Stimulated activated CD4-positive, alpha-beta T cell treated with anti-CD3 and anti-CD28 coated beads, Interleukin-1b, Interleukin-23, amount 100 ng/mL, for 4 hours (primary cell): Measurements from ENCODE around the gene IPO13.

Experiments
- DNase-seq, 2 donors: peaks; one replicate each; pipeline ENCODE4 v3.0.0-alpha.2; 2020; ENCODE audit warnings: low read depth in 2 of 2

The IPO13 gene

GRCh38 chr1:43931711-43932660 lies 14.8 kb upstream of the IPO13 start:
- no peak for DNase-seq

GRCh38 chr1:43932786-43933385 lies 13.9 kb upstream of the IPO13 start:
- DNase-seq: no peak

GRCh38 chr1:43933386-43934100 lies 13.2 kb upstream of the IPO13 start, which contains the start of gene ARTN:
ARTN (plus strand) TSS chr1:43933801; CDS start chr1:43935657, 1,856 bp downstream.
- no peak for DNase-seq

- peak; percentile 25 to 49 for DNase-seq
Observed at GRCh38 chr1:43934101-43934985, 12.4 kb upstream of the IPO13 start.

- DNase-seq: no peak
Observed at GRCh38 chr1:43934986-43935324, 11.8 kb upstream of the IPO13 start.

GRCh38 chr1:43935711-43936427 lies 10.9 kb upstream of the IPO13 start:
- no peak for DNase-seq

GRCh38 chr1:43936431-43937151 lies 10.2 kb upstream of the IPO13 start:
- no peak for DNase-seq

- DNase-seq: no peak
Observed at GRCh38 chr1:43937179-43937865, 9.4 kb upstream of the IPO13 start.

GRCh38 chr1:43938383-43938782 lies 8.4 kb upstream of the IPO13 start:
- no peak for DNase-seq

- no peak for DNase-seq
Observed at GRCh38 chr1:43938892-43939587, 7.7 kb upstream of the IPO13 start.

- DNase-seq: no peak
Observed at GRCh38 chr1:43942411-43942810, 4.3 kb upstream of the IPO13 start.

- no peak for DNase-seq
Observed at GRCh38 chr1:43944860-43945259, 1.9 kb upstream of the IPO13 start.

GRCh38 chr1:43945674-43946235 lies 995 bp upstream of the IPO13 start:
- no peak for DNase-seq

- DNase-seq: no peak
Observed at GRCh38 chr1:43947061-43947873, 517 bp downstream of the IPO13 start.

- DNase-seq: no peak
Observed at GRCh38 chr1:43947874-43948437, 1.2 kb downstream of the IPO13 start.

GRCh38 chr1:43949678-43950077 lies 2.9 kb downstream of the IPO13 start:
- no peak for DNase-seq
